Midbrain (tissue), 1 donor: ENCODE data around the gene TDP2.
"Not testable (repeated sequence)": the region's sequence is repeated elsewhere in the genome, so short reads cannot be mapped to it uniquely, and the experiment has no call there.

Experiments used
- DNase-seq: peaks from one replicate; lab custom pipeline; 2025; lab: John Stamatoyannopoulos, UW

TDP2 gene

GRCh38 chr6:24648276-24648675 lies 18.4 kb downstream of the TDP2 start:
- DNase-seq: no peak

- DNase-seq: no peak
These were observed 19.9 kb downstream of the TDP2 start for GRCh38 chr6:24646771-24647170.

GRCh38 chr6:24644377-24644776 lies 22.3 kb downstream of the TDP2 start:
- DNase-seq: no peak

- no peak for DNase-seq
These were observed 22.8 kb downstream of the TDP2 start for GRCh38 chr6:24643920-24644319.

- no peak for DNase-seq
These were observed 24.6 kb downstream of the TDP2 start for GRCh38 chr6:24642061-24642460.

- not testable (repeated sequence) for DNase-seq
These were observed 26.1 kb downstream of the TDP2 start for GRCh38 chr6:24640631-24641030.

- DNase-seq: no peak
These were observed 26.5 kb downstream of the TDP2 start for GRCh38 chr6:24640166-24640565.

- DNase-seq: no peak
These were observed 30.0 kb downstream of the TDP2 start for GRCh38 chr6:24636681-24637080.

- no peak for DNase-seq
These were observed 34.1 kb downstream of the TDP2 start for GRCh38 chr6:24632573-24632972.

- no peak for DNase-seq
These were observed 35.0 kb downstream of the TDP2 start for GRCh38 chr6:24631671-24632070.

GRCh38 chr6:24630856-24631505 lies 35.7 kb downstream of the TDP2 start:
- no peak for DNase-seq

GRCh38 chr6:24621626-24622289 lies 44.9 kb downstream of the TDP2 start:
- DNase-seq: no peak

GRCh38 chr6:24620637-24621036 lies 46.1 kb downstream of the TDP2 start:
- DNase-seq: no peak

GRCh38 chr6:24619661-24620060 lies 47.0 kb downstream of the TDP2 start:
- no peak for DNase-seq

- DNase-seq: no peak
These were observed 52.1 kb downstream of the TDP2 start for GRCh38 chr6:24614648-24615047.

- DNase-seq: no peak
These were observed 52.7 kb downstream of the TDP2 start for GRCh38 chr6:24614043-24614420.

- no peak for DNase-seq
These were observed 53.2 kb downstream of the TDP2 start for GRCh38 chr6:24613361-24614042.

GRCh38 chr6:24610672-24611071 lies 56.0 kb downstream of the TDP2 start:
- DNase-seq: no peak

GRCh38 chr6:24607310-24608105 lies 59.2 kb downstream of the TDP2 start:
- DNase-seq: no peak

GRCh38 chr6:24606200-24606930 lies 60.3 kb downstream of the TDP2 start:
- DNase-seq: no peak

GRCh38 chr6:24603241-24603640 lies 63.5 kb downstream of the TDP2 start:
- no peak for DNase-seq

GRCh38 chr6:24600903-24601302 lies 65.8 kb downstream of the TDP2 start:
- DNase-seq: no peak
